CD1c-positive myeloid dendritic cell (primary cell): Measurements from ENCODE around the gene ATF6B.
"Not testable (repeated sequence)": the region's sequence is repeated elsewhere in the genome, so short reads cannot be mapped to it uniquely, and the experiment has no call there.

Source experiments
- DNase-seq: peaks from one replicate; pipeline ENCODE4 v3.0.0-alpha.2; 2016; ENCODE audit errors: extremely low spot score

The ATF6B gene

GRCh38 chr6:32081168-32081990 is 46.7 kb downstream of the ATF6B start:
- DNase-seq = no peak

GRCh38 chr6:32079566-32080290 is 48.3 kb downstream of the ATF6B start:
- DNase-seq = no peak

GRCh38 chr6:32076321-32076809 is 51.7 kb downstream of the ATF6B start:
- no peak for DNase-seq

- no peak for DNase-seq
Observed at GRCh38 chr6:32075781-32076180, 52.3 kb downstream of the ATF6B start.

GRCh38 chr6:32074996-32075532 is 53.0 kb downstream of the ATF6B start:
- no peak for DNase-seq

GRCh38 chr6:32073613-32074012 is 54.4 kb downstream of the ATF6B start:
- no peak for DNase-seq

GRCh38 chr6:32073101-32073500 is 54.9 kb downstream of the ATF6B start:
- DNase-seq = no peak

GRCh38 chr6:32070814-32071543 is 57.1 kb downstream of the ATF6B start:
- no peak for DNase-seq

GRCh38 chr6:32069878-32070515 is 58.0 kb downstream of the ATF6B start:
- DNase-seq = no peak

- no peak for DNase-seq
Observed at GRCh38 chr6:32069460-32069859, 58.6 kb downstream of the ATF6B start.

GRCh38 chr6:32068867-32069266 is 59.2 kb downstream of the ATF6B start:
- no peak for DNase-seq

GRCh38 chr6:32068315-32068714 is 59.7 kb downstream of the ATF6B start:
- DNase-seq = not testable (repeated sequence)

- not testable (repeated sequence) for DNase-seq
Observed at GRCh38 chr6:32067521-32067920, 60.5 kb downstream of the ATF6B start.
